Esophagus muscularis mucosa (tissue), 3 donors: ENCODE measurements around the gene NKAIN1.

Experiments used
- CTCF ChIP-seq, 3 experiments: fragments of 200-600 bp in 2 of 3; fragments of 450-650 bp in 1 of 3; sonication (generic) in 2 of 3; IDR thresholded peaks; one replicate each; pipeline ENCODE4 v1.5.1; 2017 to 2019; ENCODE audit warnings: antibody characterized with exemption in 3 of 3, mild to moderate bottlenecking in 2 of 3, moderate library complexity in 1 of 3
- POLR2A ChIP-seq: fragments of 450-650 bp; IDR thresholded peaks from one replicate; pipeline ENCODE4 v1.6.1; 2017; ENCODE audit warnings: antibody characterized with exemption, moderate library complexity, mild to moderate bottlenecking, low read depth
- POLR2AphosphoS5 ChIP-seq, 2 donors: sonication (generic); formaldehyde crosslinking; IDR thresholded peaks; one replicate each; pipeline ENCODE4 v1.6.1; 2017; ENCODE audit warnings: antibody characterized with exemption in 2 of 2

DNA sequence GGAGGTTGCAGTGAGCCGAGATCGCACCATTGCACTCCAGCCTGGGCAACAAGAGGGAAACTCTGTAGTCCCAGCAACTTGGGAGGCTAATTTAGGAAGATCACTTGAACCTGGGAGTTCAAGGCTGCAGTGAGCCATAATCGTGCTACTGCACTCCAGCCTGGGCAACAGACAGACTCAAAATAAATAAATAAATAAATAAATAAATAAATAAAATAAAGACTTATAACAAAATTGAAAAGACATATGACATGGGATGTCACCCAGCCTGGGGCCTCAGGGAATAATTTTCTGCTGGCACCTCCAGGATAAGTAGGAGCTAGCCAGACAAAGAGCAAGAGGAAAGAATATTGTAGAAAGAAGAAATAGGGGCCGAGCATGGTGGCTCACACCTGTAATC is 96.2 kb downstream of the NKAIN1 start:
- TF ChIP-seq POLR2A, result no peak
- TF ChIP-seq CTCF (IDR thresholded peaks at IDR 0.05), result no peak
- TF ChIP-seq POLR2AphosphoS5 (IDR thresholded peaks at IDR 0.05), result no peak
